ENCODE results near the gene DUOXA2.
"Not testable (repeated sequence)": the region's sequence is repeated elsewhere in the genome, so short reads cannot be mapped to it uniquely, and the experiment has no call there.

The DUOXA2 gene

DNA sequence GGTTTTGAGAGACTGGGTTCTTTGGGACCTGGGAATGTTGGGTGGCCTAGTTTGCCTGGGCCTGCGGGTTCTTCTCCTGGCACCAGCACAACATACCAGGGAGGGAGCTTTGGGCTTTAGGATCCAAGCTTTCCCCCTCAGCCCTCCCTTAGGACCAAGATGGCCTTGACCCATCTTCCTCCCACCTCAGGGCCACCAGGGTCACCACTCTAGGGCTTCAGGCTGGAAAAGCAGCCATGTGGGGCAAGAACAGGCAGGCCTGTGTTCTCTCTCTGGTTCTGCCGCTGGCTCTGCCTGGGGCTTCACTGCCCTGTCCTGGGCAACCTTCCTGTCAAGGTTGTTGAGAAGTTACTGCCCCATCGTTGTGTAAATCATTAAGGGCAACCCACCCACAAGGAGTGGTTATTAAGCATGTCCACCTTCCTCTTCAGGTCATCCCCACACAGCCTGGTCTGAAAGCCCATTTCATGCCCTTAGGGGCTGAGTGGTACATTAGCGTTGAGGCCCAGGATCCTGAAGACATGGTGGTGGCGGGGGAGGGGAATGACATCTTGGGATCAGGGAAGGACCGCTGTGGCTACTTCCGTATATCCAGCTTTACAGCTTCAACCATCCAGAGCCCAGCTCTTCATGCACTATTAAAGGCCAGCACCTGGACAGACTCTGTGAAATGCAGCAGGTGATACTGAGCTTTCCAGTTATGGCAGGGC lies 16.3 kb downstream of the DUOXA2 start:
- ATAC-seq (replicated peaks) (no peak), DNase-seq (no peak)
- Mint-ChIP-seq H3K9me3 (no peaks in the 10 kb centered on the region), H3K4me3 (peak overlapping the region; percentile 26 to 31), H3K36me3 (no peaks in the 10 kb centered on the region), H3K27ac (no peak overlapping the region), H3K27me3 (peaks cover 67 to 74% of the 10 kb centered on the region in 2 donors), H3K4me1 (peaks cover 2 to 5% of the 10 kb centered on the region in 2 donors)

DNA sequence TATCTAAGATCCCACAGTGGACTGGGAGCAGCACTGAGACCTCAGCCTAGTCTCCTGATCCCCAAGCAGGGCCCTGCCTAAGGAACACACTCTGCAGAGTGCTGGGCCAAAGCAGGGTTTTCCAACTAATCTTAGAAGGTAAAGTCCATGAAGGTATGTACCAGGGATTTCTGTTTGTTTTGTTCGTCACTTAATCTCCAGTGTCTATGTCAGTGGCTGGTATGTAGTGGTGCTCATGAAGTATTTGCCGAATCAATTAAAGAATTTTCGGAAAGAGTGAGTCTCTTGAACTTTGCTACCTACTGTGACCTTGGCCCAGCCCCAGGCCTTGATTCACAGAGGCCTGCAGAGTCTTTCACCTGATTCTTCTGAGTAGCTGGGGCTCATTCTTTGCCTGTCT lies 17.4 kb downstream of the DUOXA2 start:
- DNase-seq (no peak), ATAC-seq (replicated peaks) (no peak)
- Mint-ChIP-seq H3K36me3 (no peaks in the 10 kb centered on the region), H3K27ac (no peak overlapping the region), H3K4me3 (no peak overlapping the region), H3K27me3 (peaks cover 62 to 69% of the 10 kb centered on the region in 2 donors), H3K4me1 (peaks cover 6 to 10% of the 10 kb centered on the region in 2 donors), H3K9me3 (no peaks in the 10 kb centered on the region)

DNA sequence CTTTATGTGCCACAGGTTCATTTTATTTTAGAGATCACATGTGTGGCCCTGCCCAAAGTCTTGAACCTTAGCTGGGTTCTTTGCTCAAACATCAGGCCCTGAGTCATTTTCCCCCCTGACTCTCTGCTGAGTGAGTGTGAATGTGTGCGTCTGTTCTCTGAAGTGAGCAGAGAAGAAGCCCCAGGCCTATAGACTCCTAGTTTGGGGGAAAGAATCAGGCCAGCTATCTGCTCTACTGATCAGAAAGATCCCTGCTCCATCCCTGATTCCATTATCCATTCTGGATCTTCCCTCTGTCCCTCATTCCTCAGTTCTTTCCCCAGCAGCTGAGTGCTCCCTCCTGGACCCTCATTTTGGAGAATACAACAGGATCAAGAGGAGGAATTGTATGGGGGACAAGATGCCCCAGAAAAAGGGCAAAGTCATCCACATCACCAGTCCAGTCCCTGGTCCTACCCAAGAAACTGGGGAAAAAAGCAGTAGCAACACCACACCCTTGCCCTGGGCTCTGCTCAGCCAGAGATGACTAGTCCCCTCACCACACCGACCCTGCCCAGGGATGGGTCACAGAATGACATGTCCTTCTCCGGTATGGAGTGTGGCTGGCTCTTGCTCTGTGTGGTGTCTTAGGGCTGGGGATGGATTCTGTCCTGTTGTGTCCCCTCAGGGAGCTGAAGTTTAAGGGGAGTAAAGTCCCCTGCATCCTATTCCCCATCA lies 18.9 kb downstream of the DUOXA2 start:
- no peaks in the 10 kb centered on the region for H3K36me3 Mint-ChIP-seq
- no peak overlapping the region for H3K4me3 Mint-ChIP-seq
- no peak for ATAC-seq (replicated peaks)
- no peak for DNase-seq
- H3K27me3 Mint-ChIP-seq: peaks cover 64 to 72% of the 10 kb centered on the region in 2 donors
- no peaks in the 10 kb centered on the region for H3K9me3 Mint-ChIP-seq
- no peak overlapping the region for H3K27ac Mint-ChIP-seq
- peaks cover 6 to 12% of the 10 kb centered on the region in 2 donors for H3K4me1 Mint-ChIP-seq

GRCh38 chr15:45133561-45133920 lies 19.4 kb downstream of the DUOXA2 start:
- Mint-ChIP-seq H3K36me3 (no peaks in the 10 kb centered on the region), H3K27ac (no peak overlapping the region), H3K27me3 (peaks cover 64 to 72% of the 10 kb centered on the region in 2 donors), H3K9me3 (no peaks in the 10 kb centered on the region), H3K4me1 (peaks cover 6 to 12% of the 10 kb centered on the region in 2 donors), H3K4me3 (no peak overlapping the region)
- no peak for DNase-seq
- no peak for ATAC-seq (replicated peaks)

DNA sequence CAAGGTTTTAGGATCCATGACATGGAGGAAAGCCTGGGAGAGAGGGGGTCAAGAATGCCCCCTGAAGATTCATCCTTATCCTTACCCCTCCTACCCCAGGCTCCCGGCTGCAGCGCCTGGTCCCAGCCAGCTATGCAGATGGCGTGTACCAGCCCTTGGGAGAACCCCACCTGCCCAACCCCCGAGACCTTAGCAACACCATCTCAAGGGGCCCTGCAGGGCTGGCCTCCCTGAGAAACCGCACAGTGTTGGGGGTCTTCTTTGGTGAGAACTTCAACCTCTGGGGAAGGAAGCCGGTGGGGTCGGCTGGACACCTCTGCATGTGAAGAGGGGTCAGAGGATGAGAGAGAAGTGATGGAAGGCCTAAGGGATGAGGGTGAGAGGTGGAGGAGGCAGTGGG lies 19.9 kb downstream of the DUOXA2 start:
- Mint-ChIP-seq H3K4me3 (peak overlapping the region; percentile 22 to 27), H3K36me3 (no peaks in the 10 kb centered on the region), H3K4me1 (peaks cover 6 to 8% of the 10 kb centered on the region in 2 donors), H3K27me3 (peaks cover 60 to 68% of the 10 kb centered on the region in 2 donors), H3K27ac (no peak overlapping the region), H3K9me3 (no peaks in the 10 kb centered on the region)
- ATAC-seq (replicated peaks) (no peak), DNase-seq (no peak)

- Mint-ChIP-seq H3K27ac (no peak overlapping the region), H3K4me3 (peak overlapping the region; percentile 64), H3K4me1 (peaks cover 6% of the 10 kb centered on the region in 2 donors), H3K9me3 (no peaks in the 10 kb centered on the region), H3K27me3 (peaks cover 53 to 66% of the 10 kb centered on the region in 2 donors), H3K36me3 (no peaks in the 10 kb centered on the region)
- DNase-seq (no peak), ATAC-seq (replicated peaks) (peak; percentile 44 to 53)
These were observed 20.8 kb downstream of the DUOXA2 start for GRCh38 chr15:45134682-45135604.

GRCh38 chr15:45135705-45136377 lies 21.7 kb downstream of the DUOXA2 start:
- not testable (repeated sequence) for H3K27ac Mint-ChIP-seq; H3K4me1 Mint-ChIP-seq; ATAC-seq (replicated peaks); DNase-seq; H3K36me3 Mint-ChIP-seq; H3K9me3 Mint-ChIP-seq
- peaks cover 46 to 60% of the 10 kb centered on the region in 2 donors for H3K27me3 Mint-ChIP-seq
- H3K4me3 Mint-ChIP-seq: peak overlapping the region in 1 of 2 donors; percentile 4

DNA sequence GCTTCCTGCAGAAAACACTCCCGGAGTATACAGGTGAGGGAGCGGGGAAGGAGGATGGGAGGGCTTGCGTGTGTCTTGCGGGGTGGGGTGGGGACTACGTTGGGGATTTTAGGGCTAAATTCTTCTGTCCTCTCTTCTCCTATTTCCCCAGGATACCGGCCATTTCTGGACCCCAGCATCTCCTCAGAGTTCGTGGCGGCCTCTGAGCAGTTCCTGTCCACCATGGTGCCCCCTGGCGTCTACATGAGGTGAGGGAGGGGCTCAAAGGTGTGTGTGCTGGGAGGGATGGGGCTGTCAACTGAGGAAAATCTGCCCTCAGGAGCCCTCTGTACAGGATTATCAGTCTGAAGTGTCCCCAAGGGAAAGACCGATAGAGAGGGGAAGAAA lies 22.2 kb downstream of the DUOXA2 start:
- H3K36me3 Mint-ChIP-seq: peaks cover 0 to 2% of the 10 kb centered on the region in 2 donors
- no peaks in the 10 kb centered on the region for H3K9me3 Mint-ChIP-seq
- DNase-seq (no peak), ATAC-seq (replicated peaks) (no peak)
- H3K4me1 Mint-ChIP-seq: peaks cover 4 to 6% of the 10 kb centered on the region in 2 donors
- no peak overlapping the region for H3K27ac Mint-ChIP-seq
- peaks cover 41 to 57% of the 10 kb centered on the region in 2 donors for H3K27me3 Mint-ChIP-seq
- peak overlapping the region; percentile 4 to 46 for H3K4me3 Mint-ChIP-seq

GRCh38 chr15:45137703-45138102 lies 23.6 kb downstream of the DUOXA2 start:
- Mint-ChIP-seq H3K27ac (no peak overlapping the region), H3K9me3 (no peaks in the 10 kb centered on the region), H3K4me3 (no peak overlapping the region), H3K4me1 (peaks cover 4 to 6% of the 10 kb centered on the region in 2 donors), H3K36me3 (peaks cover 0 to 3% of the 10 kb centered on the region in 2 donors), H3K27me3 (peaks cover 46 to 47% of the 10 kb centered on the region in 2 donors)
- ATAC-seq (replicated peaks) (no peak), DNase-seq (no peak)

- H3K9me3 Mint-ChIP-seq: no peaks in the 10 kb centered on the region
- H3K4me3 Mint-ChIP-seq: no peak overlapping the region
- DNase-seq: no peak
- H3K4me1 Mint-ChIP-seq: peaks cover 4 to 6% of the 10 kb centered on the region in 2 donors
- no peak overlapping the region for H3K27ac Mint-ChIP-seq
- peaks cover 33 to 37% of the 10 kb centered on the region in 2 donors for H3K27me3 Mint-ChIP-seq
- no peak for ATAC-seq (replicated peaks)
- H3K36me3 Mint-ChIP-seq: peaks cover 0 to 3% of the 10 kb centered on the region in 2 donors
These were observed 25.0 kb downstream of the DUOXA2 start for GRCh38 chr15:45138814-45139765.

GRCh38 chr15:45139770-45140169 lies 25.6 kb downstream of the DUOXA2 start:
- H3K27me3 Mint-ChIP-seq: peaks cover 26 to 35% of the 10 kb centered on the region in 2 donors
- H3K36me3 Mint-ChIP-seq: peaks cover 0 to 3% of the 10 kb centered on the region in 2 donors
- no peak overlapping the region for H3K4me3 Mint-ChIP-seq
- DNase-seq: no peak
- no peaks in the 10 kb centered on the region for H3K9me3 Mint-ChIP-seq
- ATAC-seq (replicated peaks): no peak
- no peak overlapping the region for H3K27ac Mint-ChIP-seq
- H3K4me1 Mint-ChIP-seq: peaks cover 4 to 6% of the 10 kb centered on the region in 2 donors

DNA sequence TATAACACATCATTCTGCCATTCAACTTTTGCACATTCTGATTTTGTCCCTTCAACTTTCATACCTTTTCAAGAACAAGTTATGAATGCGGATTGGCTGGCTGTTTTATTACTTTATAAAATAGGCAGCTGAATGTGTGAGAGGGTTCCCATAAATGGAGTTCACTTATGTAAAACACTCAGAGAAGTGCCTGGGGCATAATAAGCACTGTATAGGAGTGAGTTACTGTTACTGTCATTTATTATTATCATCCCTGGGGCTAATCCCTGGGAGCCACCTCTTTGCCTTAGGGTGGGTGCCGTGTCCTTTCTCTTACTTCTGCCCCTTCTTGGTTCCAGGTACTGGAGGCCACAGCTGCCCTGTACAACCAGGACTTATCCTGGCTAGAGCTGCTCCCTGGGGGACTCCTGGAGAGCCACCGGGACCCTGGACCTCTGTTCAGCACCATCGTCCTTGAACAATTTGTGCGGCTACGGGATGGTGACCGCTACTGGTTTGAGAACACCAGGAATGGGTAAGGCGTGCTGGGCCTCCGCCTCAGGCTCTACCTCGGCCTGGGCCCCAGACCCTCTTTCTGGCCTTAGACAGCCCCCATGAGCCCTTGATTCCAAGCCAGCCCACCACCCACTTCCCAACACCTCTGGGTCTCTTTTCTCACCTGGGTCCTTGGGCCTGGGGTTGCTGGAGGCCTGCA lies 26.6 kb downstream of the DUOXA2 start:
- H3K27ac Mint-ChIP-seq: no peak overlapping the region
- ATAC-seq (replicated peaks) (no peak), DNase-seq (no peak)
- peaks cover 24 to 33% of the 10 kb centered on the region in 2 donors for H3K27me3 Mint-ChIP-seq
- H3K4me1 Mint-ChIP-seq: peaks cover 4 to 6% of the 10 kb centered on the region in 2 donors
- peaks cover 0 to 3% of the 10 kb centered on the region in 2 donors for H3K36me3 Mint-ChIP-seq
- H3K9me3 Mint-ChIP-seq: no peaks in the 10 kb centered on the region
- H3K4me3 Mint-ChIP-seq: no peak overlapping the region
